GM19395 (cell line): ENCODE results near the gene DDI2.
"Not testable (repeated sequence)": the region's sequence is repeated elsewhere in the genome, so short reads cannot be mapped to it uniquely, and the experiment has no call there.

Source experiments
- ATAC-seq: cut with Tn5 transposase; IDR thresholded peaks from one replicate; pipeline ENCODE4 v1.9.1; 2021; ENCODE audit warnings: mild to moderate bottlenecking, moderate library complexity; ENCODE audit not compliant: unreplicated experiment

The DDI2 gene

DNA sequence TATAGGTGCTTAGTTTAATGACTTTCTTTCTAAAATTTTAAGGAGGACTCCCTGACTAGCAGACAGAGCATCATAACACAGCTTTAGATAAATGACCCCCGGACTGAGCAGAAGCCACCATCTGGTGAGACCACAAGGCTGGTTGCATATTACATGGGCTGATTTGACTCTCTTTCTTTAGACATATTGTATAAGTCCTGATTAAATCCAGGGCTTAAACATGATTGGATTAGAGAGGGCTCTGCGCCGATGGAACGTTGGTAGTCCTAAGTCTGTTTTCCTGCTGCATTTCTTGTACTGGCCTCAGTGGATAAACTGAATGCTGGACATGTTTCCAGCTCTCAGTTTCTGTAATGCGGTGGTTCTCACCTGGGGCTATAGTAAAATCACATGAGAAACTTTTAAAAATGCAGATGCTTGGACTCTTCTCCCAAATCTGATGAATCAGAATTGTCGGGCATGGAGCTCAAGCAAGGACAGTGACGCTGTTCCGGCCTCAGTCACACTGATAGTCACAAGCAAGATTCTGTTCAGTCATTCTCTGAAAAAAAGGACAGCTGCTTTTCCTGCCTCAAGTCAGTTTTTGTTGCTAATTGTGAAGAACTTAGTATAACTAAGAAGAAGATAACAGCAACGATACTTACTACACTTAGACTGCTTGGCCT lies 16.6 kb downstream of the DDI2 start:
- no peak for ATAC-seq

DNA sequence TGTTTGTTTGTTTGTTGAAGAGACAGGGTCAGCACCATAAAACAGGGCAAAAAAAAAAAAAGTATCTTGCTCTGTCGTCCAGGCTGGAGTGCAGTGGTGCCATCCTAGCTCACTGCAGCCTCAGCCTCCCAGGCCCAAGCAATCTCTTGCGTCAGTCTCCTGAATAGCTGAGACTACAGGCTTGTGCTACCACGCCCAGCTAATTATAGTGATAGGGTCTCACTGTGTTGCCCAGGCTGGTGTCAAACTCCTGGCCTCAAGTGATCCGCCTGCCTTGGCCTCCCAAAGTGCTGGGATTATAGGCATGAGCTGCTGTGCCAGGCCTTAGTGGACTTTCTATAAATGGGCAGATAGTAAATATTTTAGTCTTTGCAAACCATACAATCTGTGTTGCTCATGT lies 19.2 kb downstream of the DDI2 start:
- no peak for ATAC-seq

DNA sequence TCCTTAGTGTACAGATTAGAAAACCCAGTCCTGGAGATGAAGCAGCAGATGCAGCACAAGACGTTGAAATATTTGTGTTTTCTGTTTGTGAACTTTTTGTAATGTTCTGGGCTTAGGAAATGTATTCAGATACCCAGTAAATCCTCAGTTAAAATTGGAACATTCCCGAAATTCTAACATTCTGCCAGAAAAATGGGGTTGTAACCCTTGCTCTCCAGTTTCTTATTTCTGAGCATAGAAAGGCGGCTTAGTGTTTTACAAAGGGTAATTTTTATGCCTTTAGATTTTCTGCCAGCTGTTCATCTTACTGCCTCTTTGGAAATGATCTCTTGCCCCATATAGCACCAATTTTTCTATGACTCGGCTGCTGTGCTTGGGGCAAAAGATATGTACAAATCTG lies 20.6 kb downstream of the DDI2 start:
- ATAC-seq = no peak

DNA sequence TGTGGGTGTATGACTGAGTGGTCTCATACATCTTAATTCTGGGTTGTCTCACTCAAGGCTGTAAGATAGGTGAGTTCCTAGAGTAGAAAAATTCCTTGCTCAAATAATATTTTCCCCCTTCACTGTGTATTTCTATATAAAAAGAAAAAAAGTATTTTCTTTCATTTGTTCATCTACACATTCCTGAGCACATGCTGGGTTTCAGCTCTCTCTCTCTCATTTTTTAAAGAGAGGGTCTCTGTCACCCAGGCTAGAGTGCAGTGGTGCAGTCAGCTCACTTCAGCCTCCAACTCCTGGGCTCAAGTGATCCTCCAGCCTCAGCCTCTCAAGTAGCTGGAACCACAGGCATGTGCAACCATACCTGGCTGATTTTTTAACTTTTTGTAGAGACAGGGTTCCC lies 22.0 kb downstream of the DDI2 start:
- ATAC-seq = no peak

DNA sequence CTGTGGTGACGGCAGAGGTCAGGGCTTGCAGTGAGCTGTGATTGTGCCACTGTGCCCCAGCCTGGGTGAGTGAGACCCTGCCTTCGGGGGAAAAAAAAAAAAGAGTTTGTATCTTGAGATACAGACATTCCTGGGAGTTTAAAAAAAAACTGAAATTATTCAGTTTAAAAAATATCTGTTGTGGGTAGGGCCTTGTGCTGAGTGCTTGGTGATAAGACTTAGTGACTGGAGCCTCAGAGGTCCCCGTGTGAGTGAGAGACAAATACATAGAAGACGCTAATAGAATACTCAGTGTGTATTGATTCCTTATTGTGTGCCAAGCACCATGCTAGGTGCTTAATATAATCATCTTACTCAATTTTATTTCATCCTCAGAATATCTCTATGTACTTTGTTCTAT lies 22.7 kb downstream of the DDI2 start:
- no peak for ATAC-seq

DNA sequence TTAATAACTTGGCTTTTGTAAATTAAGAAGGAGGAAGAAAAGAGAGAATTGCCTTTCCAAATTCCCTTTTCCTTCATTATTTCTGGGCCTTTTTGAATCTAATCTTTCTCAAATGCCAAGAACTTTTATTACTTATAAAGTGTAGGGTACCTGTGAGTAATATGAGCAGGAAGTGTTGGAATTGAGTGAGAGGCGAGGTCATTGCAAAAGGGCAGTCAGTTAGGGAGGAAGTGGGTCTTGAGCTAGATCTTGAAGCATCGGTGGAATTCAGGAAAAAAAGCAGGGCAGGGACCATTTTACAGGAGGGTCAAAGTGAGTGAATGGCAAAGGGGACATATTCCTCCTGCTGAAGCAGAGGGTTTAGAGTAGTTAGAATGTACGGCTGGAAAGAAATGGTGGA lies 23.4 kb downstream of the DDI2 start:
- no peak for ATAC-seq

DNA sequence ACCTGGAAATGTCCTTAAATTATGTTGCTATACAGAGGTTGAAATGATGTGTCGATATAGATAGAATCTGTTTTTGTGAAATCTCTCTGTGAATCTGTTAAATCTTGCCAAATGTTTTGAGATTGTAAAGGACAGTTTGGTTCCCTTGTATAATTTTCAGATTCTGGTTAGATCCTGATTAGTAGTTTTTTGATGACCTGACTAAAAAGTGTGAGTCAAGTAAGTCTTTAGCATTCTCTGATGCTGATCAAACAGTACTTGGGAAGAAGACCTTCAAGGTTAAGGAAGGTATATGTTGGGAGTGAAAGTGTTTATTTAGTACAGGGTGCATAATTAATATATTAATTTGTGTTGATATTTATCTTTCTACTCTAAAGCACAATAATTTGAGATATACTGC lies 32.7 kb downstream of the DDI2 start:
- ATAC-seq = no peak

DNA sequence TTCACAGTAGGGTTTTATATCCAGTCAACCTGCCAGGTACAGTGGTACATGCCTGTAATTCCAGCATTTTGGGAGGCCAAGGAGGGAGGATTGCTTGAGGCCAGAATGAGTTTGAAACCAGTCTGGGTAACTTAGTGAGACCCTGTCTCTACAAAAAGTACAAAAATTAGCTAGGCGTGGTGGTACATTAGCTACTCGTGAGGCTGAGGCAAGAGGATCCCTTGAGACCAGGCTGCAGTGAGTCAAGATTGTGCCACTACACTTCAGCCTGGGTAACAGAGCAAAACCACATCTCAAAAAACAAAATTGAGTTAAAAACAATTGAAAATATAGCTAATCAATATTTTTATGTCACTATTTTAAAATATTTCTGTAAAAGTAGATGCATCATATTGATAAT lies 33.2 kb downstream of the DDI2 start:
- ATAC-seq = no peak

DNA sequence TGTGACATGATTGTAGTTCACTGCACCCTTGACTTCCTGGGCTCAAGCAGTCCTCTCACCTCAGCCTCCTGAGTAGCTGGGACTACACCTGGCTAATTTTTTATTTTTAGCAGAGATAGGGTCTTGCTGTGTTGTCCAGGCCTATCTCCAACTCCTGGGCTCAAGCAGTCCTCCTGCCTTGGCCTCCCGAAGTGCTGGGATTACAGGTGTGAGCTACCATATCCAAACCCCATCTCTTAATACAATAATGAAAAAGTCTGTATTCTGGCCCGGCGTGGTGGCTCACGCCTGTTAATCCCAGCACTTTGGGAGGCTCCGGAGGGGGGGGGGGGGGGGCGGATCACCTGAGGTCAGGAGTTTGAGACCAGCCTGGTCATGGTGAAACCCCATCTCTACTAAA lies 34.9 kb downstream of the DDI2 start:
- ATAC-seq = not testable (repeated sequence)

DNA sequence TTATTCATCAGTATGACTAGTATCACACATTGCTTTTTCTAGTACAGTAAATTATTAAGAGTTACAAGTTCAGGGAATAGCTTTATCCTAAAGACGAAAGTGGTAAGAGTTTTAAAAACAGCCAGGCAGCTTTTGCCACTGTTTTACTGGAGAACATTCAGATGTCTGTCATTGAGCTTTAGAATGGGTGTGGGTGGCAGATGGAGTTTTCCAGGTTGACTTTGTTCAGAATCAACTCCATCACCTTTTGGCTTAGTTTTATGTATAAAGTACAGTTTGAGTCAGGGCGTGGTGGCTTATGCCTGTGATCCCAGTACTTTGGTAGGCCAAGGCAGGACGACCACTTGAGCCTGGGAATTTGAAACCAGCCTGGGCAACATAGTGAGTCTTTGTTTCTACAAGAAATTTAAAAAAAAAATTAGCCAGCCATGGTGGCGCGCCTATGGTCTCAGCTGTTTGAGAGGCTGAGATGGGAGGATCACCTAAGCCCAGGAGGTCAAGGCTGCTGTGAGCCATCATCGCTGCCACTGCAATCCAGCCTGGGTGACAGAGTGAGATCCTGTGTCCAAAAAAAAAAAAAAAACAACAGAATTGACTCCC lies 36.9 kb downstream of the DDI2 start:
- ATAC-seq = no peak

DNA sequence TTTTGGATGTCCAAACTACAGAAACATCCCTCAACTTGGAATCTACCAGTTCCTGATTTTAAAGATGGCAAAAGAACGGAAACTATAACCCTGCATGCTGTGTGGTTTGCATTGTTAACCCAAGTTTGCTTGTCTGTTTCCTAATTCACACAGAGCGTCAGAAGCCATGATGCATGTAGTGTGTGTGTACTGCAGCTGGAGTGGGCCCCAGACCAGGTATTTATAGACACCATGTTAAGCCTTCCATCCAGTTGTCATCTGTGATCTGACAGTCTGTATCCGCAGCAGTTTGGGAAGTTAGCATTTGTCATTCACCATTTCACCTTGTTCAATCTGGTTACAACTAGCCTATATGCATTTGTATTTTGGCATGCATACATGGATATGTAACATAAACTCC lies 39.2 kb downstream of the DDI2 start:
- ATAC-seq = no peak

DNA sequence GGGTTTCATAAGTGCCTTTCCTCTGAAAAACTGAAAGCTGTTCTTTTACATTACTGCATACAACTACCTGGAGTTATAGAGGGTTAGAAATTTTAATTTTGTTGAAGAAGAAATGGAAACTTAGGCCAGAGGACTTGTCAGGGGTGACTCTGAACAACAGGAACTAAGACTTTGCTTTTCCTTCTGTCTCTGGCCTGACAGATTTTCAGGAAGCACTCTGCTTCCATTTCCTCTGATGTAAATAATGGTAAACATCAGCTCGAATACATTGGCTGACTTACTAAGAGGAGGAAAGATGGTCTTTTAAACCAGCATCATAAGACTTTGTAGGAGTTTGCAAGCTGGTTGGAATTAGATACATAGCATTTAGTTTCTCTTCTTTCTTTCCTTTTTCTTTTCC lies 39.8 kb downstream of the DDI2 start:
- ATAC-seq = no peak

DNA sequence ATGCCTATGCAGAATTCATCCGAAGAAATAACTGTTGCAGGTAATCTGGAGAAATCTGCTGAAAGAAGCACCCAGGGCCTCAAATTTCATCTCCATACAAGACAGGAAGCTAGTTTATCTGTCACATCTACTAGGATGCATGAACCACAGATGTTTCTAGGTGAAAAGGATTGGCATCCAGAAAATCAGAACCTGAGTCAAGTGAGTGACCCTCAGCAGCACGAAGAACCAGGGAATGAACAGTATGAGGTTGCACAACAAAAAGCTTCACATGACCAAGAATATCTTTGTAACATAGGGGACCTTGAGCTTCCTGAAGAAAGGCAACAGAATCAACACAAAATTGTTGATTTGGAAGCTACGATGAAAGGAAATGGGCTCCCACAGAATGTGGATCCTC lies 42.9 kb downstream of the DDI2 start:
- no peak for ATAC-seq

DNA sequence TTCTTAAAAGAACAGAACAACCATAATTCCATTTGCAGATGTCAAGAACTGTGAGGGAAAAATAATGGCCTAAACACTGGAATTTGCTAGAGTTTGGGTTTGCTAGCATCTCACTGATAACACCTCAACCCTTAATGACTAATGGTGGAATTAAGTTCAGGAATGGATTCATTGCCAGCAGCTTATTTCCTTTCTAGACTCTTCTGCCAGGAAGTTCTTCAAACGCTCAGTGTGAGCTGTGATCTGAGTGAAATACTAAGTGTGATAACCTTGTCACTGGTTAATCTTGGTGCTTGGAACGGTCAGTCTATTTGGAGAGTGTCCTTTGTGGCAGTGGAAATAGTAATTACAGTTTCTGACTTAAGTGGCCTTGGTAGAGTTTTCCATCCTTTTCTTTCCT lies 45.2 kb downstream of the DDI2 start:
- ATAC-seq = no peak

DNA sequence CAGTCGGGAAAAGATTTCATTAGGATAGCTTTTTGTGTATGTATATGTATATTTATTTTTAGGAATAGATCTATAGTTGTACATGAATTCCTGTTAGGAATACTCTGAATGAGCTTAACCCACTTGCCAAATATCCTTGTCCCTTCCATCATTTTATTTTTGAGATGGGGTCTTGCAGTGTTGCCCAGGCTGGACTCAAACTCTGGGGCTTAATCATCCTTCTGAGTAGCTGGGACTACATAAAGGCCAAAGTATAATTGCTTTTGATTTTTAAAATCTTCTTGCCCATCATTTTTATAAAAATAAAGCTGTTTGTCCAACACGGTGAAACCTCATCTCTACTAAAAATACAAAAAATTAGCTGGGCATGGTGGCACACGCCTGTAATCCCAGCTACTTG lies 46.7 kb downstream of the DDI2 start:
- no peak for ATAC-seq

DNA sequence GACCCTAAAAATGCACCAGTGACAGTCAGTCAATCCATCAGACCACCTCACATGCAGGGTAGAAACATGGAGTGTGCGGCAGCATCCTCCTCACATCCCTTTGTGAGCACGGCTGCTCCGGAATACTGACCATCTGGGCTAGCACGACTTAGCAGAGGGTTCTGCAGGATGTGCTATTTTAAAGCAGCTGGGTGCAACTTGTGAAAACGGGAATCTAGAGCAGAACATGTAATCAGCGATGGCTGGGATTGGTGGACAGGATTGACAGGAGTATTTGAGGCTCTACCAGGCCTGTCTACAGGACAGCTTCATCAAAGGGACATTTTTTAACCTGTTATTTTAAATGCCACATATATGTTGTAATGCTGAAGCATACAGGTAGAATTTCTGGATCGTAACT lies 50.1 kb downstream of the DDI2 start:
- no peak for ATAC-seq

DNA sequence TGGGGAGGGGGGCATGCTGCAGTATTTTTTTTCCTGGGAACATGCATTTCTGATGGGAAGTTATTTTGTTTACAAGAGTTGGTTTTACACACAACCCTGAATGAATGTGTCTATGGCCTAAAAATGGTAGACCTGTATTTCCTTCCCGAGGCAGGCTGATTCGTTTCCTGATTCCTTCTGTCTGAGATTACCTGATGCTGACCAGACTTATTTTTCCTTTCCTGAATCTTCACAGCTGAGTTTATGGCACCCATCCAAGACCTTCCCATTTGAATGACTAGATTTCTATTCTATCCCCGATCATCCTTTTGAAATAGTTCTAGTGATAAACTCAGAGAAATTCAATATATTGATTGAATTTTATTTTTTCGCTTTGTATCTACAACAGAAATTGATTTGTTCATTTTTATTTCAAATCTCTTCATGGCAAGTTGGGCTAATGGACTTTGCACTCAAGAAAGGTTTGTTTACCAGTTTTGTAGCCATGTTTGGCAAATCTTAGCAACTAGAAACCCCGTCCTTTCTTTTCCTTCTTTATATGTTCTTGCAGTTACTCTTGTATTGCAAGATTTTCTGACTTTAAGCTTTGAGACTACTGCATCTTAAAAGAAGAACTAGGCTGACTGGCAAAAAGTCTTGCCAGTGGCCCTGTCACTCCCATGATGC lies 51.0 kb downstream of the DDI2 start:
- no peak for ATAC-seq

DNA sequence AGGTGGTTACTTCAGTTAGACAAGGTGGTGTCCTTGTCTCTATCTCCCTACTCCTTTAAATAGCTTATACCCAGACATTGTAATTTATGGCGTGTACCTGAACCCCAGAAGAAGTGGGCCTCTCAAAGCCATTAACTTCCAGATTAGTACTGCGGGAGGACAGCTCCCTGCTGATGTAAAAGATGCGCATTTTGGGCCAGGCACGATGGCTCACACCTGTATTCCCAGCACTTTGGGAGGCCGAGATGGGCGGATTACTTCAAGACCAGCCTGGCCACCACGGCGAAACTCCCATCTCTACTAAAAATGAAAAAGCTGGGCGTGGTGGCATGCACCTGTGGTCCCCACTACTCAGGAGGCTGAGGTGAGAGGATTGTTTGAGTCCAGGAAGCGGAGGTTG lies 51.8 kb downstream of the DDI2 start:
- no peak for ATAC-seq

DNA sequence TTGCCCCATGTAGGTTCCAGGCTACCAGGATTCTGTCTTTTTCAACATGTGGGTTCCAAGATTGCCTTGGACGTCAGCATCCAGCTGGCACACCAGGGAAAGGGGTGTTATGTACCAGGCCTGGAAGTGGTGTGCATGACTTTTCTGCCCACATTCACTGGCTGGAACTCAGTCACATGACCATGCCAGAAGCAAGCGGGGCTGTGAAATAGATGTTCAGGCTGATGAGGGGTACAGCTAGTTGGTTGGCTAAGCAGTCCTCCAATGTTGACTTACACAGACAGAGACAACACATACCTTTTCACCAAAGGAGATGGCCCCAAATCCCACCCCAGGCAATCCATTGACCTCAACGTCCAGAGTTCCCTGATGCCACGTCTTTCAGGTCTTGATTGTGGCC lies 52.6 kb downstream of the DDI2 start:
- ATAC-seq = no peak

DNA sequence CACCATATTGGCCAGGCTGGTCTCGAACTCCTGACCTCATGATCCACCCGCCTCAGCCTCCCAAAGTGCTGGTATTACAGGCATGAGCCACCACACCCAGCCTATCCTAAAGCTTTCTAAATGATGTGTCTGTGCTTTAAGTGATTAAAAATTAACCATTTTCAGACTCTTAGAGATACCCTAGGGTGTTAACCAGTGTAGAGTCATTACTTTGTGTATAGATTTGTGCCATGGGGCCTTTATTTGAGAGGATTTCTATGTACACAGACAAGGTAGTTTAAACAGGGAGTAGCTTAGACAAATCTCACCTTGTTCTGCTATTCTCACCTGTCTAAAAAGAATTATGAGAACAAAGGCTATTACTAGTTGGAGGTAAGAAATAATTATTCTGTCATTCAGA lies 54.2 kb downstream of the DDI2 start:
- no peak for ATAC-seq

DNA sequence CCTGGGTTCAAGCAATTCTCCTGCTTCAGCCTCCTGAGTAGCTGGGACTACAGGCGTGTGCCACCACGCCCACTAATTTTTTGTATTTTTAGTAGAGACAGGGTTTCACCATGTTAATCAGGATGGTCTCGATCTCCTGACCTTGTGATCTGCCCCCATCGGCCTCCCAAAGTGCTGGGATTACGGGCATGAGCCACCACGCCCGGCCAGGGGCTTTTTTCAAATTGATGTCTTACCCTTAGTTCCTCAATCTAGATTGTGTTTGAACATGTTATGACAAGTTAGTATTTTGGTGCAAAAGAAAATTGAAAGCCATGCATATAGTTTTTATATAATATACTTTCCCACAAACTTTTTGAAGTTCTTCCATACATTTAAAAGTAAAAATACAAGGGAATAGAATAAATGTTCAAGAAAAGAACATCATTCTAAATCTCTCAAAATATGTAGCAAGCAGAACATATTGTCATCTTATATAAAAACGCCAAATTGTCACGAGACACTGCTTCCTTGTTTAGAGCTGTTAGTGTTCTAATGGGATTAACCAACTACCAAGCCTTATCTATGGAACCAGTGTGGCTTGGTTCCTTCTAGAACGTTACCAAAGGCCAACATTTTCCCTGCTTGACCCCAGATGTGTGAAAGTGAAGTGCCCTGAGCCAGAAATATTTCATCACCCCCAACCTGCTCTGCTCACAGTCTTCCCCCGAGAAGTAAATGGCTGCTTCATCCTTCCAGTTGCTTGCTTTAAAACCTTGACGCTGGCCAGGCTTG lies 57.3 kb downstream of the DDI2 start:
- no peak for ATAC-seq

DNA sequence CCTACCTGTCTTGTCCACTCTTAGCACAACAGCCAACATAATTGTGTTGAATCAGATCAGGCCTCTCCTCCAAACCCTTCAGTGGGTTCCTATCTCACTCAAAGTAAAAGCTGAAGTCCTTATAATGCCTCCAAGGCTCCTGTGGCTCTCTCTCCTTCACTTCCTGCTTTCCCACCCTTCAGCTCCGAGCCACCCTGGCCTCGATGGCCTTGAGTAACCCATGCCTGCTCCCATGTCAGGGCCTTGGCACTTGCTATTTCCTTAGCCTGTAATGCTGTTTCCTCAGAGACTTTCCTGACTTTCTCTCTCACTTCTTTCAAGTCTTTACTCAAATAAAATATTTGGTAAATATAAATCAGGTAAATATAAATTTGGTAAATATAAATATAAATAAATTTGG lies 58.8 kb downstream of the DDI2 start:
- no peak for ATAC-seq
